Measurements from ENCODE around the gene PTPN2.
"Not testable (repeated sequence)": the region's sequence is repeated elsewhere in the genome, so short reads cannot be mapped to it uniquely, and the experiment has no call there.

Gene PTPN2

GRCh38 chr18:12772111-12772510 is 111.9 kb downstream of the PTPN2 start:
- no peak for DNase-seq (ENCODE audit: low read depth)

GRCh38 chr18:12770469-12771219 is 113.4 kb downstream of the PTPN2 start:
- DNase-seq (ENCODE audit: low read depth) = no peak

GRCh38 chr18:12769644-12770440 is 114.2 kb downstream of the PTPN2 start:
- DNase-seq (ENCODE audit: low read depth) = no peak

DNA sequence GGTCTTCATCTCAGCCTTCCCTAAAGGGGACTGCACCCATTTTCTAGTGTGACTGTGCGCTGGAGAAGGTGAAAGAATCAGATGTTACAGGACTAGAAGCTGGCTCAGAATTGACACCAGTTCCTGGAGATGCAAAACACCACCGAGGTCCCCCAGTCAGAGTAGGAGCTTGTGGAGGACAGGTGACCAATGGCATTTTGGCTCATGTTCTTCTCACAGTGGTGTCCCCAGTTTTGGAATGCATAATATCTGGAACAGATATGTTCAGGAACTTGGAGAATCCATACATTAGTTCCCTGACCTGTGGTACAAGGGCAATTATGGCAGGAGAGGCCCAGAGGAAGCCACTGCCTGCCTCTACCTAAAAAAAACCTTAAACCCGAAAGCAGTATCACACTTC is 114.9 kb downstream of the PTPN2 start:
- no peak for DNase-seq (ENCODE audit: low read depth)

DNA sequence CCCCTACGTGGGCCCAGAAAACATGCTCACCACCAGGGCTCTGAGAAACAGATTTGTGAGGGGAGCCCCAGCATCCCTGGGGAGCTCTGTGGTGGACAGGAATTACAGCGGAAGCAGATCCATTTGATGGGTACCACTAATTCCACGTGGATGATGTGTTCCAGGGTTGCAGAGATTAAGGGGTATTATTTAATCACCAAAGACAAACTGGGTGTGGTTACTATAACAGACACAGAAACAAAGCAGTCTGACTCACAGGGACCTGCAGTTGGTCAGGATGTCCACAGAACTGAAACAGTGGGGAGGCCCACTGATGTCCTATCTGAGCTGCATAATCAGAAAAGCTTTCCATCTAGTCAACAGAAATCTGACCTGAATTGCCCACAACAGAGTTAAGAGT is 115.4 kb downstream of the PTPN2 start:
- no peak for DNase-seq (ENCODE audit: low read depth)

GRCh38 chr18:12767580-12768155 is 116.4 kb downstream of the PTPN2 start:
- DNase-seq (ENCODE audit: low read depth) = no peak

GRCh38 chr18:12766986-12767433 is 117.0 kb downstream of the PTPN2 start:
- DNase-seq (ENCODE audit: low read depth) = no peak

DNA sequence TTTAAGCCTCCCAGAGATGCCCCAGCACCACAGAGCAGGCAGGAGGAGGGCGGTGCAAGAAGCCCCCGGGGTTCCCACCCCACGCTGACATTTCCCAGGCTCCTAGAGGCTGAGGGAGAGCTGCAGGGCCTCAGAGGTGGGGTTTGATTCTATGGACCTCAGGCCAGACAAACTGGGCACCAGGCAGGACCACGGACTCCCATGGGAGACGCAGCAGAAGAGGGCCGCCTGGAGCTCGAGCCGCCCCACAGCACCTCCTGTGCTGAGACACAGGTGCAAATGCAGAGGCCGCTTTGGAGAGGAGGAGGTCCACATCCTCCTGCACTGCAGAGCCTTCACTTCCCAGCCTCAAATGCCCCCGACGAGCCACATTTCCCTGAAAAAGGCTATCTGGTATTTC is 118.5 kb downstream of the PTPN2 start:
- DNase-seq (ENCODE audit: low read depth) = no peak

DNA sequence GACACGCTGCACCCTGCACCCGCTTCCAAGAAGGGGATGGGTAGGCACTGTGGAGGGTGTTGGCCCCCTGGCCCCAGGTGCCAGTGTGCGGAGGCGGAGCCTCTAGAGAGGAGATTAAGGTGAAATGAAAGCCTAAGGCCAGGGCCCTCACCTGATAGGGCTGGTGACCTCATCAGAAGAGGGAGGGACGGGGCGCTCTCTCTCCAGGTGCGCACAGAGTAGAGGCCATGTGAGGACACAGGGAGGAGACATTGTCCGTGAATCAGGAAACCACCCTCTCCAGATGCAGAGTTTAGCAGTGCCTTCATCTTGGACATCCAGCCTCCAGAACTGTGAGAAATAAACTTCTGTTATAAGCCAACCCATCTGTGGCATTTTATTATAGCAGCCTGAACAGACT is 118.9 kb downstream of the PTPN2 start:
- DNase-seq (ENCODE audit: low read depth) = no peak

- DNase-seq (ENCODE audit: low read depth) = not testable (repeated sequence)
Observed at GRCh38 chr18:12758566-12758965, 125.5 kb downstream of the PTPN2 start.

DNA sequence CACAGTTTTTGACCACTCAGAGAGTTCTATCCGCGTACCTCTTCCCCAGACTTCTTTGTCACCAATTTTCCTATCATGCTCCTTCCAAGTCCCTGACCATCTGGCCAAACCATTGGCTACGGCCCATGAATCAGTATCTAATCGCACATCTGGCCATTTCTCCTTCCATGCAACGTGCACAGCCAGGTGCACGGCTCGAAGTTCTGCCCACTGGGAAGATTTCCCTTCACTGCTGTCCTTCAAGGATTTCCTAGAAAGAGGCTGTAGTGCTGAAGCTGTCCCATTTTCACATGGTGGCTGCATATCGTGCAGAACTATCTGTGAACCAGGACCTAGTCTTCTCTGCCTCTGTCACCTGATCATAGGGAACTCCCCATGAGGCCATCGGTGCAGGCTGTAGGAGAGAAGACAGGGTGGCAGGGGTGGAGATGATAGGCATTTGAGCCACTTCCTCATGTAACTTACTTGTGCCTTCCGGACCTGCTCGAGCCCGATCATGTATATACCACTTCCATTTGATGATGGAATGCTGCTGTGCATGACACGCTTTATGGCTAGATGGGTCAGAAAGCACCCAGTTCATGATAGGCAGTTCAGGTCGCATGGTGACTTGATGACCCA is 127.3 kb downstream of the PTPN2 start:
- not testable (repeated sequence) for DNase-seq (ENCODE audit: low read depth)

DNA sequence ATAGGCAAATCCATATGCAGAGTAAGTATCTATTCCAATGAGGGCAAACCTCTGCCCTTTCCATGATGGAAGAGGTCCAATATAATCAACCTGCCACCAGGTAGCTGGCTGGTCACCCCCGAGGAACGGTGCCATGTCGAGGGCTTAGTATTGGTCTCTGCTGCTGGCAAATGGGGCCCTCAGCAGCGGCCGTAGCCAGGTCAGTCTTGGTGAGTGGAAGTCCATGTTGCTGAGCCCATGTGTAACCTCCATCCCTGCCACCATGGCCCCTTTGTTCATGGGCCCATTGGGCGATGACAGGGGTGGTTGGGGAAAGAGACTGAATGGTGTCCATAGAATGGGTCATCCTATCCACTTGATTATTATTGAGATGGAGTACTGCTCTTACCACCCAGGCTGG is 128.4 kb downstream of the PTPN2 start:
- DNase-seq (ENCODE audit: low read depth) = not testable (repeated sequence)

- DNase-seq (ENCODE audit: low read depth) = no peak
Observed at GRCh38 chr18:12754511-12754910, 129.5 kb downstream of the PTPN2 start.

GRCh38 chr18:12751891-12752290 is 132.1 kb downstream of the PTPN2 start:
- DNase-seq (ENCODE audit: low read depth) = no peak

- DNase-seq (ENCODE audit: low read depth) = no peak
Observed at GRCh38 chr18:12751503-12751884, 132.5 kb downstream of the PTPN2 start.

DNA sequence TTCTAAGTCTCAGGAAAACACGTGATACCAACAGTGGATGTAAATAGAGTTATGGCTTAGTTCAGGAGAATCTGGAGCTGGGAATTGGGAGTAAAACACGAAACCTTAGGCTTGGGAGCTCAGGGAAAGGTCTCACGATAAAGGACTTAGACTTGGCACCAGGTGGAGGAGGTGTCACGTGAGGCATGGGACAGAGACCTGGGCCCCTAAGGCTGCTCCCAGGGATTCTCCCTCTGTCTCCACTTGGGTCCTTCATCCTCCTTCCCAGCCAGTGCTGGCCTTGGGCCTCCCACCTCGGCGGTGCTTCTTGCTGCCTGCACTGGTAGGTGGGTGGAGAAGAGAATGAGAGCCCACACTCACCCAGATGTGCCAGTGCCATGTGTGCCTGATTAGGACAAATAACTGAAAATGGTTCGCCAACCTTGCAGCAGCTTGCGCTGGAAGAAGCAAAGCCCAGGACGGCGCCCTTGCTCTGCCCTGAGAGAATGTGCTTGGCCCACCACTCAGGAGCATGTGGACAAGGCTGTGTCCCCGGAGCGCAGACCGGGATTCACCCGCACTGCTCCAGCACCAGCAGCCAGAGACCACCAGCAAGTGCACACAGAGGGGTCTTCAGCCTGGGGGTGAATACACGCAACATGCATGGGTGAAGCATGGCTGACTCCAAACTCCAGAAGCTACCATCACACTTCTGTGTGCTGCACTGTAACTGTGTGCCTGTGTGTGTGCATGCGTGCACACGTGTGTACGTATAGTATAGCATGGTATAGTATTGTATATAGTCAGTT is 133.1 kb downstream of the PTPN2 start:
- DNase-seq (ENCODE audit: low read depth) = no peak

- DNase-seq (ENCODE audit: low read depth) = peak; percentile 25
Observed at GRCh38 chr18:12750076-12750714, 133.8 kb downstream of the PTPN2 start.

DNA sequence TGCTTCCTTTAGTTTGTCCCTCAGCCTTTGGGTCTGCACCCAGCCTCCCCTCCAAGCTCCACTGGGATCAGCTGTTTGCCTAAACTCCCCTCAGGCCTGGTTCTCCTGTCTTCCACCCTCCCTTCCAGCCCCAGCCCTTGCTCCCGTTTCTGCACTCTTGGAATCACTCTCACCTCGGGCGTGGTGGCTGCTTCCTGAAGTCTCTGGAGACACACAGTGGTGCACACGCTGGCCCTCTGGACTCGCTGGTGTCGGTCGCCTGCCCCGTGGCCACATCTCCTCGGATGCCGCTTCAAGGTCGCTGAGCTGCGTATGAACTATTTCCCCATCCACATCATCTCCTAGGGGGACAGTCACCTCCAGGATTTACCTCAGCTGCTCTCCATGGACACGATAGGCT is 134.9 kb downstream of the PTPN2 start:
- DNase-seq (ENCODE audit: low read depth) = no peak

- DNase-seq (ENCODE audit: low read depth) = no peak
Observed at GRCh38 chr18:12748671-12749070, 135.4 kb downstream of the PTPN2 start.

DNA sequence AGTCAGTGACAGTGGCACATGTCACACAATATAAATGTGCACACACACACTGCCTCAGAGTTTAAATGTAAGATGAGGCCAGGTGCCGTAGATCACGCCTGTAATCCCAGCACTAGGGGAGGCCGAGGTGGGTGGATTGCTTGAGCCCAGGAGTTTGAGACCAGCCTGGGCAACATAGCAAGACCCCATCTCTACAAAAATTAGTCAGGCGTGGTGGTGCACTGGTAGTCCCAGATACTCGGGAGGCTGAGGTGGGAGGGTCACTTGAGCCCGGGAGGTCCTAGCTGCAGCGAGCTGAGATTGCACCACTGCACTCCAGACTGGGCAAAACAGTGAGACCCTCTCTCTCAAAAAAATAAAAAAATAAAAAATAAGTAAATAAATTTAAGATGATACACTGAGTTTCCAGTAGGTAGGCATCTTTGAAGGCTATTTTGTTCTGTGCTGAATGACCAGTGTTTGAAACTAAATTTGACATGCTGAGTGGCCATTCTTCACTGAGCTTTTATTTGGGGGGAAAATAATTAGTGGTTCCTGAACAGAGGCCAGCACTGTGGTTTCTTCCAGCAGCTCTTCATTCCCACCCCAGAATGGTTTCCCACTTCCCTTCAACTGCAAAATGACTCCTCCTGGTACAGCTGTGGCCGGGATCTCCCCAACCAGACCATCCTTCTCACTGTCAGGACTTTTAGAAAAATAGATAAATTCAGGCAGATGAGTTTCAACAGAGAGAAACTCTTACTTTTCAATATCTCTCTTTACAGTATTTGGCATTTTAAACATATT is 136.3 kb downstream of the PTPN2 start:
- no peak for DNase-seq (ENCODE audit: low read depth)
